SU-DHL-6 (cell line): ENCODE data around the gene SORBS2.

ENCODE experiments used
- EZH2phosphoT487 ChIP-seq: fragments of 200-600 bp; sonication (generic), shearing (Covaris generic); conservative IDR thresholded peaks from 2 replicates; pipeline ENCODE4 v1.6.1; 2018; ENCODE audit warnings: mild to moderate bottlenecking, antibody characterized with exemption, low read length, moderate library complexity, mixed read lengths
- TF ChIP-seq, protein P1 (sequence below): fragments of 200-600 bp; sonication (generic); IDR thresholded peaks from one replicate; pipeline ENCODE4 v1.5.1; 2017; ENCODE audit warnings: antibody characterized with exemption, mild to moderate bottlenecking, low read length, moderate library complexity; ENCODE audit not compliant: insufficient read depth, poor library complexity, severe bottlenecking

DNA sequence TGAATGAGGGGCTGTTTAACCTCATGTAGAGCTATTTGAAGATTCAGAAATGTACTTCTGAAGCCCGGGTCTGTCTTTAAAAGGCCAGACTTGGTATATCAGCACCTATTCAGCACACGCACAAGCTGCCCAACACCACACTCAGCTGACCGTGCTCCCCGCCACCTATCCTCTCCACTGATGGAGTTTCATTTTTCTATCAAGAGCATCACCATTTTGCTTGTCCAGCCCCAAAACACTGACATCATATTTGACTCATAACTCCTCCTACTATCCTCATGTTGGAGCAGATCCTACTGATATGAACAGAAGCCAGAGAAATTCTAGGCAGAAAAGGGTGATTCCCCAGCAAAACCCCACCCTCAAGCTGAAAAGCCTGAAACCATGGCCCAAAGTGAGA, 100.3 kb downstream of the SORBS2 start:
- TF ChIP-seq, protein P1, sequence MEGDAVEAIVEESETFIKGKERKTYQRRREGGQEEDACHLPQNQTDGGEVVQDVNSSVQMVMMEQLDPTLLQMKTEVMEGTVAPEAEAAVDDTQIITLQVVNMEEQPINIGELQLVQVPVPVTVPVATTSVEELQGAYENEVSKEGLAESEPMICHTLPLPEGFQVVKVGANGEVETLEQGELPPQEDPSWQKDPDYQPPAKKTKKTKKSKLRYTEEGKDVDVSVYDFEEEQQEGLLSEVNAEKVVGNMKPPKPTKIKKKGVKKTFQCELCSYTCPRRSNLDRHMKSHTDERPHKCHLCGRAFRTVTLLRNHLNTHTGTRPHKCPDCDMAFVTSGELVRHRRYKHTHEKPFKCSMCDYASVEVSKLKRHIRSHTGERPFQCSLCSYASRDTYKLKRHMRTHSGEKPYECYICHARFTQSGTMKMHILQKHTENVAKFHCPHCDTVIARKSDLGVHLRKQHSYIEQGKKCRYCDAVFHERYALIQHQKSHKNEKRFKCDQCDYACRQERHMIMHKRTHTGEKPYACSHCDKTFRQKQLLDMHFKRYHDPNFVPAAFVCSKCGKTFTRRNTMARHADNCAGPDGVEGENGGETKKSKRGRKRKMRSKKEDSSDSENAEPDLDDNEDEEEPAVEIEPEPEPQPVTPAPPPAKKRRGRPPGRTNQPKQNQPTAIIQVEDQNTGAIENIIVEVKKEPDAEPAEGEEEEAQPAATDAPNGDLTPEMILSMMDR, result no peak
- TF ChIP-seq EZH2phosphoT487, result no peak
